D721Med (cell line): ENCODE measurements around the gene GPBP1L1.
"Not testable (repeated sequence)": the region's sequence is repeated elsewhere in the genome, so short reads cannot be mapped to it uniquely, and the experiment has no call there.

Experiments used
- DNase-seq: peaks from one replicate; pipeline ENCODE4 v3.0.0; 2011; ENCODE audit warnings: low spot score; ENCODE audit not compliant: insufficient read length
- FAIRE-seq: peaks from 2 replicates; lab custom pipeline; 2011; peaks lifted over from hg19 to GRCh38; lab: Jason Lieb, UNC
- TF ChIP-seq, protein P1 (sequence below): IDR thresholded peaks from 2 replicates; pipeline ENCODE4 v1.5.1; 2012; ENCODE audit warnings: mild to moderate bottlenecking, control low read depth; ENCODE audit not compliant: insufficient read depth; ENCODE audit errors: missing control alignments

GPBP1L1 gene, protein sequence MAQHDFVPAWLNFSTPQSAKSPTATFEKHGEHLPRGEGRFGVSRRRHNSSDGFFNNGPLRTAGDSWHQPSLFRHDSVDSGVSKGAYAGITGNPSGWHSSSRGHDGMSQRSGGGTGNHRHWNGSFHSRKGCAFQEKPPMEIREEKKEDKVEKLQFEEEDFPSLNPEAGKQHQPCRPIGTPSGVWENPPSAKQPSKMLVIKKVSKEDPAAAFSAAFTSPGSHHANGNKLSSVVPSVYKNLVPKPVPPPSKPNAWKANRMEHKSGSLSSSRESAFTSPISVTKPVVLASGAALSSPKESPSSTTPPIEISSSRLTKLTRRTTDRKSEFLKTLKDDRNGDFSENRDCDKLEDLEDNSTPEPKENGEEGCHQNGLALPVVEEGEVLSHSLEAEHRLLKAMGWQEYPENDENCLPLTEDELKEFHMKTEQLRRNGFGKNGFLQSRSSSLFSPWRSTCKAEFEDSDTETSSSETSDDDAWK

DNA sequence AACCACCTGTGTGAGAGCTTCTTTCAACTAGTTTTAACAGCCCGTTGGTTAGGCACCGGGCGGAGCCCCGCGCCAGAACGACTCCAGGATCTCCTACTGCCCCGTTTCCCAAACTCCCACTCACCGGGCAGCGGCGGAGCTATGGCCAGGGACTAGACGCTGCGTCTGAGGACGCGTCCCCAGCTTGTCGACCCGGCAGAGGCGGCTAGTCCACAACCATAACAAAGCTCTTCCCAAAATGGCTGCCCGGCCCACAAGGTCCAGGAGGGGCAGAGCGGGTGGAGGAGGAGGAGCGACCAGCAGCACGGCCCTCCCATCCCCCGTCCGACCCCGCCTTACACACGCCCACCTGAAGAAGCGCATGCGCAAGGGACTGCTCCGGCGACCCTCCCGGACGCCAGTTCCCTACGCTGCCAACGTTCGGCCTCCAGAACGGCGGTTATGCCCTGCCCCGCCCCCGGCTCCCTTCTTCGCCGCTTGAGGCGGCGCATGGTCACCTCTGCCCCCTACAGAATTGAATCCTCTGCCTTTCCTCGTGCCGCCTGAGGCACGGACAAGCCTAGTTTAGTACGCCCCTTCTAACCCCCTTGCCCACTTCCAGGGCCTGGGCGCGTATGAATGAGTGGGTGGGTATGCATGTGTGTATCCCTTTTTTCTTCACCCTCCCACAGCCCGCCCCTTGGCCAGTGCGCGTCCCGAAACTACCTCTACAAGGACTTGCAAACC lies at the start of gene GPBP1L1:
Gene GPBP1L1 (minus strand): TSS at position 246 of the 726 bp plus-strand sequence. CDS start 27,446 bp downstream, outside the sequence.
- FAIRE-seq = no peak
- peak; percentile 92 for DNase-seq
- TF ChIP-seq, protein P1, sequence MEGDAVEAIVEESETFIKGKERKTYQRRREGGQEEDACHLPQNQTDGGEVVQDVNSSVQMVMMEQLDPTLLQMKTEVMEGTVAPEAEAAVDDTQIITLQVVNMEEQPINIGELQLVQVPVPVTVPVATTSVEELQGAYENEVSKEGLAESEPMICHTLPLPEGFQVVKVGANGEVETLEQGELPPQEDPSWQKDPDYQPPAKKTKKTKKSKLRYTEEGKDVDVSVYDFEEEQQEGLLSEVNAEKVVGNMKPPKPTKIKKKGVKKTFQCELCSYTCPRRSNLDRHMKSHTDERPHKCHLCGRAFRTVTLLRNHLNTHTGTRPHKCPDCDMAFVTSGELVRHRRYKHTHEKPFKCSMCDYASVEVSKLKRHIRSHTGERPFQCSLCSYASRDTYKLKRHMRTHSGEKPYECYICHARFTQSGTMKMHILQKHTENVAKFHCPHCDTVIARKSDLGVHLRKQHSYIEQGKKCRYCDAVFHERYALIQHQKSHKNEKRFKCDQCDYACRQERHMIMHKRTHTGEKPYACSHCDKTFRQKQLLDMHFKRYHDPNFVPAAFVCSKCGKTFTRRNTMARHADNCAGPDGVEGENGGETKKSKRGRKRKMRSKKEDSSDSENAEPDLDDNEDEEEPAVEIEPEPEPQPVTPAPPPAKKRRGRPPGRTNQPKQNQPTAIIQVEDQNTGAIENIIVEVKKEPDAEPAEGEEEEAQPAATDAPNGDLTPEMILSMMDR = no peak

DNA sequence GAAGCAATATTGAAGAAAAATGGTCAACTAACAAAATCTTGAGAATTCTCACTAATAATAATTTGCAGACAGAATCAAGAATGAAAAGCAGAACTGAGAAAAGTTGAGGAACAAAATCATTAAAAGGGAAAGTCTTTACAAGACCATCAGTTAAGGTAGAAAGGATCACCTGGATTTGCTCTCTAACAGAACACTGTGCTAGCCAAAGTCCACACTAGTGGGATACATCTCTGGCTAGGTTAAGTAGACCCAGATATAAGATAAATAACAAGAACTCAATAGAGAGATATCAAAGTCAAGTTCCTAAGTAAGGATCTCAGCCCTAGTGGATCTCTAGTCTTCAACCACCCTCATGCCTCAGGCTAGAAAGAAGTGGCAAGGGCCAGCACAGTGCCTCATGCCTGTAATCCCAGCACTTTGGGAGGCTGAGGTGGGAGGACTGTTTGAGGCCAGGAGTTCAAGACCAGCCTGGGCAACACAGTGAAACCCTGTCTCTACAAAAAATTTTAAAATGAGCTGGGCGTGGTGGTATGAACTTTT lies 44.5 kb upstream of the GPBP1L1 start:
- TF ChIP-seq, protein P1 = no peak
- DNase-seq (no peak), FAIRE-seq (no peak)

DNA sequence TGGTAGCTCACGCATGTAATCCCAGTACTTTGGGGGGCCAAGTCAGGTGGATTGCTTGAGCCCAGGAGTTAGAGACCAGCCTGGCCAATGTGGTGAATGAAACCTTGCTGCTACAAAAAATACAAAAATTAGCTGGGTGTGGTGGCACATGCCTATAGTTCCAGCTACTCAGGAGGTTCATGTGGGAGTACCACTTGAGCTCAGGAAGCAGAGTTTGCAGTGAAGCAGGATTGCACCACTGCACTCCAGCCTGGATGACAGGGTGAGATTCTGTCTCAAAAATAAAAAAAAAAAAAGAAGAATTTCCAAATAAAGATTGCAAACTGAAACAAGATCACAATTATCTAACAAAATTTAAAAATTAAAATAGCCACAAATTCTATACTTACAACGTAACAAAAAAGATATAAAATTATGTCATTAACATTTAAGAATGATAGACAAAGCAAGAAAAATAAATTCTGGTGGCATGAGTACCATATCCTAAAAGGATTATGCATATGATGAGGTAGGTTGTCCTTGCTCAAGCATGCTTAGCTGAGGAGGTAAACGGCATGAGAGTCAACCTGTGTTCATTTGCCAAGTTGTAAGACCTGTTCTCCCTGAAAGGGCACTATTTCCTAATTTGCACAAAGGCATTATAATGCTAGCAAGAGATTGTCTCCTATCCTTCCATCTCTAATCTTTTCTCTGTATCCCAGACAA lies 43.9 kb upstream of the GPBP1L1 start:
- TF ChIP-seq, protein P1 = no peak
- DNase-seq = no peak
- FAIRE-seq = no peak

DNA sequence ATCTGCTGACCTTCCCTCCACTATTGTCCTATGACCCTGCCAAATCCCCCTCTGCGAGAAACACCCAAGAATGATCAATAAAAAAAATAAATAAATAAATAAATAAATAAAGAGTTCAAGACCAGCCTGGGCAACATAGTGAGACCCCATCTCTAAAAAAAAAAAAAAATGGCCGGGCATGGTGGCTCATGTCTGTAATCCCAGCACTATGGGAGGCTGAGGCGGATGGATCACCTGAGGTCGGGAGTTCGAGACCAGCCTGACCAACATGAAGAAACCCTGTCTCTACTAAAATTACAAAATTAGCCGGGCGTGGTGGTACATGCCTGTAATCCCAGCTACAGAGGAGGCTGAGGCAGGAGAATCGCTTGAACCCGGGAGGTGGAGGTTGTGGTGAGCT lies 39.7 kb upstream of the GPBP1L1 start:
- not testable (repeated sequence) for DNase-seq, FAIRE-seq

DNA sequence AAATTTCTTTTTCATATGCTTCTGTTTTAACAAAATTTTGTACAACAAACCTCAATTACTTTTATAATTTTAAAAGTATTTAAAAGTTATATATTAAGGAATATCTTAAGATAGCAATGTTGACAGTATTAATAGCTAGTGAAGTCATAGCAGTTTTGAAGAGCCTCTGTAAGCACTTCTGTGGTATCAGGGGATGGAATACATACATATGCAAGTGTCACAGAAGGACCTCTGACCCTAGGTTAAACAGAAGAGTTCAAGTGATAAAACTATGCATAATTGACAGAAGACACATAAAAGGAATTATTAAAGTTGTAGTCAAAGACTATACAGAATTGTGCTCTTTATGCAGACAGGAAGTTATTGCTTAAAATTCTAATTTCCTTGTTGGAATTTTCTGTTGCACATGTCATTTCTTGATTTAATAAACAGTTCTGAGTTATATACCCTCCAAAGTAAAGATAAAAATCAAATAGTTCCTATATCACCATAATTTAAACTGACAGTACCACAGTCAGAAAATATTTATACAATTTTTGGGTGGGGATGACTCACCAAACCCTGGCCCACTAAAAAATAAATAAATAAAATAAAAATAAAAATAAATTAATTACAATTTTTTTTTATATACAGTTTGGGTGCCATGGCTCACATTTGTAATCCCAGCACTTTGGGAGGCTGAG lies 37.1 kb upstream of the GPBP1L1 start:
- TF ChIP-seq, protein P1 = no peak
- FAIRE-seq (no peak), DNase-seq (no peak)

DNA sequence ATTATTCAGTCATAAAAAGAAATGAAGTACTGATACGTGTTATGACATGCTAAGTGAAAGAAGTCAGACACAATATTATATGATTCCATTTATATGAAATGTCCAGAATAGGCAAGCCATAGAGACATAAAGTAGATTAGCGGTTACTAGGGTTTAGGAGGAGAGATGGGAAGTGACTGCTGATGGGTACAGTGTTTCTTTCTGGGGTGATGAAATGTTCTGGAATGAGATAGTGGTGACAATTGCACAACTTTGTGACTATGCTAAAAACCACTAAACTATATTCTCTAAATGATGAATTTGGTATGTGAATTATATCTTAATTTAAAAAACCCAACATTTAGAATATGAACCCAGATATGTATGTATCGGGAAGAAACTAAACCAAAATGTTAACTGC lies 36.5 kb upstream of the GPBP1L1 start:
- TF ChIP-seq, protein P1 = no peak
- no peak for FAIRE-seq
- no peak for DNase-seq

DNA sequence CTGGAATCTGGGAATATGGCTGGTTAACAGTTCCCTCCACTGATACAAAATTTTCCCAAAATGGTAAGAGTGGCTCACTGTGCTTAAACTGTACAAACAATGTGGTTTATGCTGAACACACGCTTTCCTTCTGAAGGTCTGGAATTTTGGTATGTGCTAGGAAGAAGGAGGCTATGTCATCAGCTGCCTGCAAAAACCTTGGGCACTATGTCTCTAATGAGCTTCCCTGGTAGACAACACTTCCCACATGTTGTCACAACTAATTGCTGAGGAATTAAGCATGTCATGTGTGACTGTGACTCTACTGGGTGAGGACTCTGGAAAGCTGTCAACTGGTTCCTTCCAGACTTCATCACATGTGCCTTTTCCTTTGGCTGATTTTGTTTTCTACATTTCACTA lies 34.9 kb upstream of the GPBP1L1 start:
- TF ChIP-seq, protein P1 = no peak
- FAIRE-seq (no peak), DNase-seq (no peak)
